Mesendoderm (in vitro differentiated cells): ENCODE results near the gene MST1.
A peak's percentile ranks its signal among the peaks of the same experiment; 100 is the strongest.

Experiments
- DNase-seq: peaks from one replicate; pipeline ENCODE4 v3.0.0; 2013
- H2AK5ac ChIP-seq: 2 replicates; pipeline ENCODE4 v1.6.1; 2013; ENCODE audit warnings: low read length, inconsistent platforms
- H2BK120ac ChIP-seq: 2 replicates; pipeline ENCODE4 v1.6.1; 2013; ENCODE audit warnings: low read depth, mild to moderate bottlenecking, low read length, moderate library complexity, mixed read lengths
- H2BK15ac ChIP-seq: replicated peaks from 2 replicates; pipeline ENCODE4 v1.6.1; 2013; ENCODE audit warnings: low read depth, mild to moderate bottlenecking, moderate library complexity
- H2BK5ac ChIP-seq: 2 replicates; pipeline ENCODE4 v1.6.1; 2013; ENCODE audit warnings: low read length, inconsistent platforms
- H3K18ac ChIP-seq: 2 replicates; pipeline ENCODE4 v1.6.1; 2013; ENCODE audit warnings: mild to moderate bottlenecking, low read length, mixed read lengths
- H3K23ac ChIP-seq: one replicate; pipeline ENCODE4 v1.6.1; 2013; ENCODE audit warnings: low read length
- H3K27ac ChIP-seq: 2 replicates; pipeline ENCODE4 v1.5.1; 2013; ENCODE audit warnings: low read depth, mild to moderate bottlenecking, inconsistent platforms, low read length, moderate library complexity
- H3K27me3 ChIP-seq: 2 replicates; pipeline ENCODE4 v1.6.1; 2013; ENCODE audit warnings: low read length, control low read depth, mild to moderate bottlenecking, inconsistent platforms; ENCODE audit not compliant: insufficient read depth, poor library complexity
- H3K36me3 ChIP-seq: 2 replicates; pipeline ENCODE4 v1.6.1; 2013; ENCODE audit warnings: low read length, inconsistent platforms; ENCODE audit not compliant: control insufficient read depth, insufficient read depth
- H3K4ac ChIP-seq: one replicate; pipeline ENCODE4 v1.6.1; 2013; ENCODE audit warnings: low read depth, mild to moderate bottlenecking, low read length, moderate library complexity
- H3K4me1 ChIP-seq: 2 replicates; pipeline ENCODE4 v1.6.1; 2013; ENCODE audit warnings: low read depth, low read length, inconsistent platforms; ENCODE audit not compliant: control insufficient read depth
- H3K4me2 ChIP-seq: 2 replicates; pipeline ENCODE4 v1.6.1; 2013; ENCODE audit warnings: low read length
- H3K4me3 ChIP-seq: 2 replicates; pipeline ENCODE4 v1.5.1; 2013; ENCODE audit warnings: mild to moderate bottlenecking, low read length
- H3K56ac ChIP-seq: one replicate; pipeline ENCODE4 v1.6.1; 2013; ENCODE audit warnings: low read length
- H3K79me1 ChIP-seq: 2 replicates; pipeline ENCODE4 v1.6.1; 2013; ENCODE audit warnings: low read length, inconsistent platforms
- H3K79me2 ChIP-seq: 2 replicates; pipeline ENCODE4 v1.6.1; 2013; ENCODE audit warnings: mild to moderate bottlenecking, low read length; ENCODE audit not compliant: control insufficient read depth, insufficient read depth
- H3K9ac ChIP-seq: 2 replicates; pipeline ENCODE4 v1.6.1; 2013; ENCODE audit warnings: low read length, inconsistent platforms
- H4K5ac ChIP-seq: one replicate; pipeline ENCODE4 v1.6.1; 2013; ENCODE audit warnings: low read length
- H4K8ac ChIP-seq: one replicate; pipeline ENCODE4 v1.6.1; 2013; ENCODE audit warnings: low read depth, mild to moderate bottlenecking, control low read depth, low read length, moderate library complexity
- WGBS: extraction: QIAGEN DNeasy Blood & Tissue Kit; methylation state at CpG from one replicate; pipeline ENCODE4 v1.1.7; 2013; ENCODE audit warnings: low lambda C conversion rate, missing lambda C conversion rate; ENCODE audit not compliant: insufficient coverage; ENCODE audit errors: extremely low coverage; 5-methylcytosine and 5-hydroxymethylcytosine counted together

The MST1 gene

DNA sequence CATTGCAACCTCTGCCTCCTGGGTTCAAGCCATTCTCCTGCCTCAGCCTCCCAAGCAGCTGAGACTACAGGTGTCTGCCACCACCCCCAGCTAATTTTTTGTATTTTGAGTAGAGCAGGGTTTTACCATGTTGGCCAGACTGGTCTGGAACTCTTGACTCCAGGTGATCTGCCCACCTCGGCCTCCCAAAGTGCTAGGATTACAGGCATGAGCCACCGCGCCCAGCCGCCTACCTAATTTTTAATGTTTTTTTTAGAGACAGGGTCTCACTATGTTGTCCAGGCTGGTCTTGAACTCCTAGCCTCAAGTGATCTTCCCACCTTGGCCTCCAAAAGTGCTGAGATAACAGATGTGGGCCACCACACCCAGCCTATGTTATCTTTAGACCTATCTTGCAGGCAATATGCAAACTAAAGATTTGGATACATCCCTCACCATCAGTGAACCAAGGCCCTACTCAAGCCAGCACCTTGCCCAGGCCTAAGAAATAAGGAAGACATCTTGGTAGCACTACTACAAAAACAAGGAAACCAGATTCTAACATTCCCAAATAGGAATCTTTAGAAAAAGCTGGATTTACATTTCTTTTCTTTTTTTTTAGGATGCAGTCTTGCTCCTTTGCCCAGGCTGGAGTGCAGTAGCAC, 40.8 kb upstream of the MST1 start:
- Histone ChIP-seq H3K36me3 (peaks cover 10% of the 10 kb centered on the region), H3K4ac (no peak overlapping the region), H3K27me3 (no peaks in the 10 kb centered on the region), H2BK15ac (no peak overlapping the region), H3K9ac (no peak overlapping the region), H4K5ac (no peak overlapping the region), H3K23ac (no peak overlapping the region), H3K4me1 (no peaks in the 10 kb centered on the region), H3K4me2 (no peak overlapping the region), H3K27ac (no peak overlapping the region), H4K8ac (no peak overlapping the region), H3K56ac (no peak overlapping the region), H2BK5ac (no peak overlapping the region), H3K4me3 (no peak overlapping the region), H2BK120ac (no peak overlapping the region), H3K79me1 (no peaks in the 10 kb centered on the region), H3K18ac (no peak overlapping the region), H3K79me2 (no peaks in the 10 kb centered on the region), H2AK5ac (no peak overlapping the region)
- no CpG with 5 or more reads among the region's 4 CpGs for WGBS
- DNase-seq: no peak

DNA sequence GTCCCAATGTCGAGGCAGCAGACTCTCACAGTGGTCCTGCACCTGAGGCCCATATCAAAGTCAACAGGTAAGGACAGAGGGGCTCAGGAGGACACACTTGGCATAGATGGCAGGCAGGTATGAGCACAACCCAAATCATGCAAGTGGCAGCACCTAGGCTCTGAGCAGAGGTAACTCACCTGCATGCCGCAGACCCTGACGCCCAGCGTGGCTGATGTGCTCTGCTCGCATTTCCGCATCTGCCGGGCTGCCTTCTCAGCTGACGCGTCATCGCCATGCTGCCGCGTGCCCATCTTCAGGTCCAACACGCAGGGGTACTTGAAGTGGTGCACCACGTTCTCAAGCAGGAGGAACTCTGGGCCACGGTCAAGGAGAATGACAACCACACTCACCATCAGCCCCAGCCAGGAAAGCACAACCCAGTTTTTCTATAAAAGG, 38.7 kb upstream of the MST1 start:
- no peak overlapping the region for H2BK15ac ChIP-seq
- H3K9ac ChIP-seq: no peak overlapping the region
- H3K4me1 ChIP-seq: peaks cover 1% of the 10 kb centered on the region
- peaks cover 4% of the 10 kb centered on the region for H3K79me1 ChIP-seq
- no peak overlapping the region for H4K8ac ChIP-seq
- H3K27ac ChIP-seq: no peak overlapping the region
- H3K4ac ChIP-seq: no peak overlapping the region
- no CpG with 5 or more reads among the region's 15 CpGs for WGBS
- H2BK120ac ChIP-seq: no peak overlapping the region
- no peak overlapping the region for H3K56ac ChIP-seq
- no peak overlapping the region for H3K4me2 ChIP-seq
- peaks cover 8% of the 10 kb centered on the region for H3K36me3 ChIP-seq
- H3K79me2 ChIP-seq: peaks cover 2% of the 10 kb centered on the region
- no peak for DNase-seq
- no peak overlapping the region for H4K5ac ChIP-seq
- H2BK5ac ChIP-seq: no peak overlapping the region
- H3K4me3 ChIP-seq: no peak overlapping the region
- H2AK5ac ChIP-seq: no peak overlapping the region
- H3K18ac ChIP-seq: no peak overlapping the region
- no peak overlapping the region for H3K23ac ChIP-seq
- H3K27me3 ChIP-seq: no peaks in the 10 kb centered on the region

- Histone ChIP-seq H2BK15ac (no peak overlapping the region), H3K27ac (no peak overlapping the region), H3K4me3 (no peak overlapping the region), H3K4me1 (peaks cover 4% of the 10 kb centered on the region), H3K79me2 (peaks cover 7% of the 10 kb centered on the region), H3K23ac (no peak overlapping the region), H3K9ac (no peak overlapping the region), H3K36me3 (peaks cover 5% of the 10 kb centered on the region), H3K27me3 (no peaks in the 10 kb centered on the region), H3K4ac (no peak overlapping the region), H3K56ac (no peak overlapping the region), H3K79me1 (peaks cover 10% of the 10 kb centered on the region), H3K18ac (no peak overlapping the region), H3K4me2 (no peak overlapping the region), H2BK120ac (no peak overlapping the region), H2BK5ac (no peak overlapping the region), H4K5ac (no peak overlapping the region), H2AK5ac (no peak overlapping the region), H4K8ac (no peak overlapping the region)
- DNase-seq: no peak
- no CpG with 5 or more reads among the region's 19 CpGs for WGBS
Observed at GRCh38 chr3:49727154-49727923, 38.1 kb upstream of the MST1 start.

GRCh38 chr3:49725906-49726681, 36.8 kb upstream of the MST1 start:
- Histone ChIP-seq H3K56ac (no peak overlapping the region), H3K4me1 (peaks cover 4% of the 10 kb centered on the region), H2AK5ac (no peak overlapping the region), H3K18ac (no peak overlapping the region), H3K27ac (no peak overlapping the region), H3K27me3 (no peaks in the 10 kb centered on the region), H4K5ac (no peak overlapping the region), H3K79me2 (peaks cover 7% of the 10 kb centered on the region), H3K79me1 (peaks cover 12% of the 10 kb centered on the region), H3K9ac (no peak overlapping the region), H2BK5ac (no peak overlapping the region), H4K8ac (no peak overlapping the region), H2BK120ac (no peak overlapping the region), H3K36me3 (peaks cover 7% of the 10 kb centered on the region), H3K23ac (no peak overlapping the region), H3K4ac (no peak overlapping the region), H2BK15ac (no peak overlapping the region), H3K4me2 (no peak overlapping the region), H3K4me3 (no peak overlapping the region)
- no CpG with 5 or more reads among the region's 11 CpGs for WGBS
- no peak for DNase-seq

DNA sequence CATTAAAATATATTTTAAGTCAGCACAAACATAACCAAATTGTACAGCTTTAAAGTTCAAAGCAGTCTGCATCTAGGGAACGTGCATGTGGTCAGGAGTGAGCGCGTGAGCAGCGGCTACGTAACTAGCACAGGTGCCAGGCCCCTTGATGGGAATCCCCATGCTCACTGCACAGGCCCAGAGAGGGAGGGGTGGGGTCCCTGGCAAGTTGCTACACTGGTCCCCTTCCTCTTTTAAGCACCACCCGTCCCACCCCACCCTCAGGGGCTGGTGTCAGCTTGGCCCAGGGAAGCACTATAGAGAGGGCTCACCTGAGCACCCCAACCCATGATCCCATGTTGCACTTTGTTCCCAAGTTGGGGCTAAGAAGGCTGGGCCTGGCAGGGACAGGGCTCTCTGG, 35.3 kb upstream of the MST1 start:
- H3K27me3 ChIP-seq: no peaks in the 10 kb centered on the region
- no peak overlapping the region for H2BK15ac ChIP-seq
- H3K4me1 ChIP-seq: peaks cover 4% of the 10 kb centered on the region
- H2BK120ac ChIP-seq: no peak overlapping the region
- peak overlapping the region; percentile 96 for H3K9ac ChIP-seq
- H4K5ac ChIP-seq: no peak overlapping the region
- H3K4ac ChIP-seq: peak overlapping the region; percentile 61
- H3K4me3 ChIP-seq: no peak overlapping the region
- peak overlapping the region; percentile 13 for H3K18ac ChIP-seq
- H3K23ac ChIP-seq: no peak overlapping the region
- H3K79me2 ChIP-seq: peaks cover 7% of the 10 kb centered on the region
- peaks cover 12% of the 10 kb centered on the region for H3K79me1 ChIP-seq
- H3K4me2 ChIP-seq: peak overlapping the region; percentile 84
- no peak overlapping the region for H4K8ac ChIP-seq
- no peak overlapping the region for H2BK5ac ChIP-seq
- H3K56ac ChIP-seq: peak overlapping the region; percentile 96
- peak overlapping the region; percentile 21 for H3K27ac ChIP-seq
- no peak overlapping the region for H2AK5ac ChIP-seq
- H3K36me3 ChIP-seq: peaks cover 6% of the 10 kb centered on the region
- no peak for DNase-seq
- no CpG with 5 or more reads among the region's 6 CpGs for WGBS
